HepG2 (cell line): ENCODE data around the gene RAPGEF5.

ENCODE experiments used
- CTCF ChIP-seq: sonication (generic); formaldehyde crosslinking; IDR thresholded peaks from 2 replicates; pipeline ENCODE4 v1.5.0; 2020; ENCODE audit warnings: mild to moderate bottlenecking, missing genetic modification reagents, moderate library complexity
- KLF13 ChIP-seq: sonication (generic); formaldehyde crosslinking; IDR thresholded peaks from 2 replicates; pipeline ENCODE4 v1.4.0; 2020; ENCODE audit warnings: mild to moderate bottlenecking, missing genetic modification reagents
- NR2C2 ChIP-seq: sonication (generic); formaldehyde crosslinking; IDR thresholded peaks from 2 replicates; pipeline ENCODE4 v1.4.0; 2020; ENCODE audit warnings: missing genetic modification reagents, mild to moderate bottlenecking, moderate library complexity, borderline replicate concordance
- POLR2A ChIP-seq, 2 experiments: IDR thresholded peaks; 2 replicates each; pipeline ENCODE4 v1.6.1; 2011; ENCODE audit warnings: low read depth in 2 of 2, low read length in 2 of 2, mild to moderate bottlenecking in 1 of 2, moderate library complexity in 1 of 2; ENCODE audit not compliant: insufficient read depth in 1 of 2
- XRCC5 ChIP-seq: fragments of 200-400 bp; formaldehyde crosslinking; optimal IDR thresholded peaks from 2 replicates; pipeline ENCODE3; 2017; ENCODE audit warnings: mild to moderate bottlenecking, low read length
- ZNF24 ChIP-seq: fragments of 450-650 bp; IDR thresholded peaks from 2 replicates; pipeline ENCODE4 v1.6.1; 2017; ENCODE audit warnings: antibody characterized with exemption, mild to moderate bottlenecking

DNA sequence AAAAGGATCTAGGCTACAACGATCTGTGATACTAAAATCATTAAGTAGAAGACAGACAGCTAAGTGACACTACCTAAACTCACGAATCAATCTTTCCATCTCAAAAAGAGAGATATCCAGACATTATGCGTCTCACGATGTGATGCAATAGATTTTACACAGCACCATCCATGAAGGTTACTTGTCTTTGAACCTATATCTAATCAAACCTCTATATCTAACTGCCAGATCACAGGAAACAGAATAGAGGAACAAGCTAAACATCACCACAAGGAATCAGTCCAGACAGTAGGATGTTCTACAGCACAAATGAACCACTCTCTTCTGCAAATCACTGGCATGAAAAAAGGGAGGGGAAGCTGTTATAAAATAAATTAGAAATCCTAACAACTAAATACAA lies 4.1 kb downstream of the RAPGEF5 start:
- no peak for TF ChIP-seq POLR2A (IDR thresholded peaks at IDR 0.05; ENCODE audit: insufficient read depth in 1 of 2, low read depth in 2 of 2, low read length in 2 of 2)
- TF ChIP-seq KLF13 (CRISPR knock-in tag): no peak
- TF ChIP-seq NR2C2 (CRISPR knock-in tag): no peak
- no peak for TF ChIP-seq ZNF24
- TF ChIP-seq CTCF (CRISPR knock-in tag): no peak
- TF ChIP-seq XRCC5: no peak
